HUES64 (cell line): ENCODE data around the gene RAC2.
"Not testable (repeated sequence)": the region's sequence is repeated elsewhere in the genome, so short reads cannot be mapped to it uniquely, and the experiment has no call there.

Source experiments
- H3K27ac ChIP-seq: 2 replicates; pipeline ENCODE4 v1.7.0; 2013; ENCODE audit warnings: low read depth, low read length, inconsistent platforms
- H3K27me3 ChIP-seq: 2 replicates; pipeline ENCODE4 v1.6.1; 2013; ENCODE audit warnings: mild to moderate bottlenecking, low read length; ENCODE audit not compliant: insufficient read depth
- H3K36me3 ChIP-seq: 2 replicates; pipeline ENCODE4 v1.6.1; 2013; ENCODE audit warnings: mild to moderate bottlenecking, low read length; ENCODE audit not compliant: insufficient read depth
- H3K4me1 ChIP-seq: 2 replicates; pipeline ENCODE4 v1.6.1; 2013; ENCODE audit warnings: mild to moderate bottlenecking, low read length, moderate library complexity; ENCODE audit not compliant: insufficient read depth
- H3K4me3 ChIP-seq: 2 replicates; pipeline ENCODE4 v1.5.1; 2013; ENCODE audit warnings: mild to moderate bottlenecking, low read length, moderate library complexity
- H3K9ac ChIP-seq: 2 replicates; pipeline ENCODE4 v1.6.1; 2013; ENCODE audit warnings: mild to moderate bottlenecking, low read depth, low read length
- H3K9me3 ChIP-seq: 2 replicates; pipeline ENCODE4 v1.6.1; 2013; ENCODE audit warnings: low read depth, low read length; ENCODE audit not compliant: insufficient read depth
- WGBS: fragments of 150-250, 120-280 bp; methylation state at CpG from one replicate; pipeline ENCODE4 v1.1.7; 2013; ENCODE audit warnings: missing lambda C conversion rate; 5-methylcytosine and 5-hydroxymethylcytosine counted together

RAC2 gene

GRCh38 chr22:37240941-37241320 lies 3.1 kb downstream of the RAC2 start:
- Histone ChIP-seq H3K4me1 (no peaks in the 10 kb centered on the region), H3K27me3 (no peaks in the 10 kb centered on the region), H3K9ac (no peak overlapping the region), H3K36me3 (no peaks in the 10 kb centered on the region), H3K4me3 (no peak overlapping the region), H3K9me3 (no peaks in the 10 kb centered on the region), H3K27ac (no peak overlapping the region)
- WGBS: 92% methylated on average over 7 of the region's 7 CpGs

- no peak overlapping the region for H3K9ac ChIP-seq
- no peaks in the 10 kb centered on the region for H3K9me3 ChIP-seq
- H3K27me3 ChIP-seq: no peaks in the 10 kb centered on the region
- H3K27ac ChIP-seq: no peak overlapping the region
- no peak overlapping the region for H3K4me3 ChIP-seq
- no peaks in the 10 kb centered on the region for H3K4me1 ChIP-seq
- no peaks in the 10 kb centered on the region for H3K36me3 ChIP-seq
- 86% methylated on average over 11 of the region's 11 CpGs for WGBS
Measured at GRCh38 chr22:37240240-37240940, 3.7 kb downstream of the RAC2 start.

DNA sequence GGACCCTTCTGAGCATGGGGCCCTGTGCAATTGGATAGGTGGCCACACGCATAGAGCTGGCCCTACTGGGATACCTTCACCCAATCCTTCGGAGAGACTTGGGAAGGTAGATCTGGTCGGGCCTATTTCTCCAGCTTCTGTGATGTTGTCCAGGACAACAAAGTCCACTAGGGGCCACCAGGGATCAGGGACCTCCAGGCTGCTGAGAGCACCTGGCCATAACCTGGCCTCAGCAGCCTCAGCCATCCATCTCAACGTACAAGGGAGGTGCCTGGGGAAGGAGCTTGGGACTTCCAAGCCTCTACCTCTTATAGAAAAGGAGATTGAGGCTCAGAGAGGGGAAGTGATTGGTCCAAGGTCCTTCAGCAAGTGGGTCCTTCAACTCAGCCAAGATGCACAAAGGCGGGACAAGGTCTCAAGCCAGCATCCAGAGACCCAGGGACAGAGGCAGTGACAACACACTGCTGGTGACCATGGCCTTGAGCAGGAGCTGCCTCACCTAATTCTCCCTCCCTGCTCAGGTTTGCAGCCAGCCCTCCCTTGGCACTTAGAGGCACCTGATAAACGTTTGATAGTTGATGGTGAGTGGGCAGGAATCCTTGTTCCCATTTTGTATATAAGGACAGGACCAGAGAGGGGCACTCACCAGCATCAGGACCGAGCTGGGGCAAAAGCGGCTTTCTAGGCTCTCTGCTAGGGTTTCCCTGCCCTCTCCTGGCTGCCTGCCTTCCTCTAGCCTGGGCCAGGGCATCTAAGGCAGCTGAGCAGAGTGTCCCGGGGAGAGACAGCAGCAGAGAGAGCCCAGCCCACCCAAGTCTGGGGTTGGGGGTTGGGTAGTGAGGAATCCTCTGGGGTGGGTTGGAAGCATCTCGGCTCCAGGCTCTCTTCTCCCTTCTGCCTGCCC lies 4.5 kb downstream of the RAC2 start:
- Histone ChIP-seq H3K9ac (no peak overlapping the region), H3K27me3 (no peaks in the 10 kb centered on the region), H3K36me3 (no peaks in the 10 kb centered on the region), H3K4me1 (no peaks in the 10 kb centered on the region), H3K9me3 (no peaks in the 10 kb centered on the region), H3K4me3 (no peak overlapping the region), H3K27ac (no peak overlapping the region)
- WGBS: 84% methylated on average over 9 of the region's 10 CpGs

GRCh38 chr22:37237371-37238268 lies 6.4 kb downstream of the RAC2 start:
- Histone ChIP-seq H3K27ac (no peak overlapping the region), H3K4me3 (no peak overlapping the region), H3K36me3 (no peaks in the 10 kb centered on the region), H3K4me1 (no peaks in the 10 kb centered on the region), H3K9me3 (no peaks in the 10 kb centered on the region), H3K27me3 (no peaks in the 10 kb centered on the region), H3K9ac (no peak overlapping the region)
- WGBS: 88% methylated on average over 20 of the region's 20 CpGs

- H3K36me3 ChIP-seq: no peaks in the 10 kb centered on the region
- WGBS: 94% methylated on average over 3 of the region's 3 CpGs
Measured at GRCh38 chr22:37235897-37236607, 8.0 kb downstream of the RAC2 start.

DNA sequence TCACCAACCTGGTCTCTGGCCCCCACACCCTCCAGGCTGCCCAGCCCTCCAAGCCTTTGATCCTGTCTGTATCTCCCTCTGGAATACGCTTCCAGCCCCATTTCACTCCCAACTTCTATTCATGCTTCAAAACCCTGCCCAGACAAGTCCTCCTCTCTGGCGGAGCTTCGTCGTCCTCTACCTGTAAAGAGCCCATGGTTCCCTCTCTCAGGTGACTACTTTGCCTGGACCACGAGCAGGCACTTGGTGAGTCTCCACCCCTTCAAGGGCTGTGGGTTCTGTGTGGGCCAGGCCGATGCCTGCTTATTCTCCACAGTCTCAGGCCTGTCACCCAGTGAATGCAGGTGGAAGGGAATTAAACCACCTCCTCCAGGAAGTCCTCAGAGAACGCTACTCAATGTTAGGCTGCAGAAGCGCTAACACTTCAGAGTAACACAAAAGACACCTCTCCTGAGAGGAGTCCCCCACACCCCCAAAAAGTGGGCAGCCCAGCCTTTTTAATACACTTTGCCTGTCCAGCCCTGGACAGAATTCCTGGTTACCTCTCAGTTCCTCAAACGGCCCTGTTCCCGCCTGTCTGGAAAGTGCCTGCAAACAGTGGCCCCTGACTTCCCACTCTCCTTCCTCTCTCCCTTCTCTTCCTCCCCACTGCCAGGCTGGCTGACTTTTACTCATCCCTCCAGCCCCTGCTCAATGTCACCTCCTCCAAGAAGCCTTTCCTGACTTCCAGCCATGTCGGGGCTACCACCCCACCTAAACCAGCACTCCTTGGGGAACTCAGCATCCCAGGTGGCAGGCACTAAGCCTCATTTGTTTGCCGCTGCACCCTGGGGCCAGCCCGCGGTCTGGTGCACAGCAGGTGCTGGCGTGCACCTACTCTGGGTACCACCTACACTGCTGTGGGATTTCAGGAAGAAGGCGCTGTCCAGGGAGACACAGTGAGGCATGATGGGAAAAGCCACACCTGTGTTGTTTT lies 9.0 kb downstream of the RAC2 start:
- Histone ChIP-seq H3K4me3 (no peak overlapping the region), H3K27ac (no peak overlapping the region), H3K9ac (no peak overlapping the region)

More at GRCh38 chr22:37235897-37236607, 8.0 kb downstream of the RAC2 start:
- no peaks in the 10 kb centered on the region for H3K27me3 ChIP-seq
- H3K9me3 ChIP-seq: no peaks in the 10 kb centered on the region
- no peak overlapping the region for H3K27ac ChIP-seq
- no peaks in the 10 kb centered on the region for H3K4me1 ChIP-seq
- H3K9ac ChIP-seq: no peak overlapping the region
- no peak overlapping the region for H3K4me3 ChIP-seq

DNA sequence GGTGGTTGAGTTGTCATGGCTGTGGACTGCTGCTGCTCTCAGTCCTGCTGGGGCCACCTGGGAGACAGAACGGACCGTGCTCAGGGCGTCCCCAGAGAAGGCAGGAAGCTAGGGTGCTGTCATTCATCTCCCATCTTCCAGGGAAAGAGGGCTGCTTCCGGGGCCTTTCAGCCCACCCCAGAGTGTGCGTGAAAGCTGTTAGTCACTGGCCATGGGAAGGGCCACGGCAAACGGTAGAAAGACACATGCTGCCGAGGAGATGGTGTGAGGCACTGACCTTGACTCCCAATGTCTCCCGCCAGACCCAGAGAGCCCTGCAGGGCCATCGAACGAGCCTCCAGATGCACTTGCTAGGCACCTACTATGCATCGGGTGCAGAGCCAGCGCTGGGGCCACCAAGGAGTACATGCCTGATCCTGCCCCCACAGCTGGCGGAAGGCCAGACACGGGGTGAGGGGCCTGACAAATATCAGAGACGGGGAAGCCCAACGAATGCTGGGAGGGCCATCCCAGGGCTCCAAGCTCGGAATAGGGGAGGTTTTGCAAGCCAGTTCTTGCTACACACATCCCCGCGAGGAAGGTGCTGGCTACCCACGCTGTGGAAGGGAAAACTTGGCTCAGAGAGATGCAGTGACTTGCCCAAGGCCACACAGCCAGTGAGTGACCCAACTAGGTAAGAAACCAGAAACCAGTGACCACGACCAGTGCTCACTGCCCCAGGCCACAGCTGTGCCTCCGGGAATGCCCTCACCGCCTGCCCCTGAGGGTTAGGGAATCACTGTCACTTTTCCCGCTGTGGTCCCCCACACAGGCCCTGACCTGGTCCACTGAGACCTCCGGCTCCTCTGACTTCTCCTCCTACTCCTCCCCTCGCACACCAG lies 10.1 kb downstream of the RAC2 start:
- H3K27ac ChIP-seq: no peak overlapping the region
- H3K4me1 ChIP-seq: no peaks in the 10 kb centered on the region
- WGBS: 90% methylated on average over 27 of the region's 27 CpGs
- H3K36me3 ChIP-seq: no peaks in the 10 kb centered on the region
- no peaks in the 10 kb centered on the region for H3K27me3 ChIP-seq
- H3K9ac ChIP-seq: no peak overlapping the region
- H3K4me3 ChIP-seq: no peak overlapping the region
- no peaks in the 10 kb centered on the region for H3K9me3 ChIP-seq

More for the DNA sequence above, 9.0 kb downstream of the RAC2 start:
- Histone ChIP-seq H3K27me3 (no peaks in the 10 kb centered on the region), H3K4me1 (no peaks in the 10 kb centered on the region), H3K9me3 (no peaks in the 10 kb centered on the region), H3K36me3 (no peaks in the 10 kb centered on the region)
- WGBS: 86% methylated on average over 16 of the region's 16 CpGs

DNA sequence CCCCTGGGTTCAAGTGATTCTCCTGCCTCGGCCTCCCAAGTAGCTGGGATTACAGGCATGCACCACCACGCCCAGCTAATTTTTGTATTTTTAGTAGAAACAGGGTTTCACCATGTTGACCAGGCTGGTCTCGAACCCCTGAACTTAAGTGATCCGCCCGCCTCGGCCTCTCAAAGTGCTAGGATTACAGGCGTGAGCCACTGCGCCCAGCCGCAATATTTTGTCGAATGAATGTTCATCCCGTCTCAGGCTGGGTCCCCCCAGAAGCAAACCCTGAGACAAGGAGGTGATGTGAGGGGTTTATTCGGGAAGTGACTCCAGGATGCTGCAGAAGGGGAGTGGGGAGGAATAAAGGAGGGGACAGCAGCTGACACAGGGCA lies 10.7 kb downstream of the RAC2 start:
- not testable (repeated sequence) for H3K4me3 ChIP-seq, H3K27ac ChIP-seq, H3K9ac ChIP-seq, H3K4me1 ChIP-seq, H3K27me3 ChIP-seq, H3K9me3 ChIP-seq, H3K36me3 ChIP-seq
- WGBS: 92% methylated on average over 12 of the region's 12 CpGs

GRCh38 chr22:37232140-37232998 lies 11.7 kb downstream of the RAC2 start:
- 89% methylated on average over 15 of the region's 15 CpGs for WGBS

More at GRCh38 chr22:37232140-37232998, 11.7 kb downstream of the RAC2 start:
- no peaks in the 10 kb centered on the region for H3K36me3 ChIP-seq
- H3K27me3 ChIP-seq: no peaks in the 10 kb centered on the region
- H3K4me1 ChIP-seq: no peaks in the 10 kb centered on the region
- H3K4me3 ChIP-seq: no peak overlapping the region
- H3K27ac ChIP-seq: no peak overlapping the region
- no peak overlapping the region for H3K9ac ChIP-seq
- no peaks in the 10 kb centered on the region for H3K9me3 ChIP-seq
